ENCODE data around the gene RPS6KA4.
"Not testable (repeated sequence)": the region's sequence is repeated elsewhere in the genome, so short reads cannot be mapped to it uniquely, and the experiment has no call there.

GRCh38 chr11:64418233-64418632, 59.3 kb downstream of the RPS6KA4 start:
- TF ChIP-seq CTCF (IDR thresholded peaks at IDR 0.05 in 8 of 11, conservative IDR thresholded peaks at IDR 0.05 in 3 of 11); POLR2A (IDR thresholded peaks at IDR 0.05): not testable (repeated sequence)
